ENCODE results near the gene VPS8. TPM values are rescaled to one million over a fixed set of nuclear protein-coding genes. Genes with fewer than 3 reads are reported as not detected.

Gene VPS8
- total RNA-seq, 1 donor from 2014 or later, result 62.9 TPM

GRCh38 chr3:184786280-184786941, 25.6 kb upstream of the VPS8 start:
- Histone ChIP-seq H3K36me3 (no peaks in the 10 kb centered on the region), H3K9me3 (no peaks in the 10 kb centered on the region), H3K4me1 (peaks cover 14% of the 10 kb centered on the region), H3K27me3 (no peaks in the 10 kb centered on the region), H3K27ac (peak overlapping the region; percentile 11), H3K4me3 (no peak overlapping the region)
- ATAC-seq (peak; percentile 87), DNase-seq (no peak)
- TF ChIP-seq CTCF (IDR thresholded peaks at IDR 0.05), result no peak
- intact Hi-C loops (cut with DNase I), result no loop called here

- Histone ChIP-seq H3K36me3 (no peaks in the 10 kb centered on the region), H3K4me1 (peaks cover 14% of the 10 kb centered on the region), H3K9me3 (no peaks in the 10 kb centered on the region), H3K4me3 (no peak overlapping the region), H3K27ac (no peak overlapping the region), H3K27me3 (no peaks in the 10 kb centered on the region)
- no peak for TF ChIP-seq CTCF (IDR thresholded peaks at IDR 0.05)
- no peak for DNase-seq
- intact Hi-C loops (cut with DNase I), result no loop called here
- no peak for ATAC-seq
These were observed 23.2 kb upstream of the VPS8 start for GRCh38 chr3:184788751-184789150.

GRCh38 chr3:184789314-184789998, 22.5 kb upstream of the VPS8 start:
- ATAC-seq, result no peak

GRCh38 chr3:184791171-184791570, 20.8 kb upstream of the VPS8 start:
- Histone ChIP-seq H3K36me3 (no peaks in the 10 kb centered on the region), H3K4me3 (no peak overlapping the region), H3K4me1 (peaks cover 9% of the 10 kb centered on the region), H3K27ac (no peak overlapping the region), H3K27me3 (no peaks in the 10 kb centered on the region), H3K9me3 (no peaks in the 10 kb centered on the region)
- intact Hi-C loops (cut with DNase I), result no loop called here
- DNase-seq (no peak), ATAC-seq (no peak)
- no peak for TF ChIP-seq CTCF (IDR thresholded peaks at IDR 0.05)

More at GRCh38 chr3:184789314-184789998, 22.5 kb upstream of the VPS8 start:
- DNase-seq, result no peak
- no peak for TF ChIP-seq CTCF (IDR thresholded peaks at IDR 0.05)
- Histone ChIP-seq H3K4me1 (peaks cover 14% of the 10 kb centered on the region), H3K4me3 (no peak overlapping the region), H3K36me3 (no peaks in the 10 kb centered on the region), H3K27ac (no peak overlapping the region), H3K9me3 (no peaks in the 10 kb centered on the region), H3K27me3 (no peaks in the 10 kb centered on the region)
- intact Hi-C loops (cut with DNase I), result no loop called here

- TF ChIP-seq CTCF (IDR thresholded peaks at IDR 0.05), result no peak
- H3K27me3 ChIP-seq, result no peaks in the 10 kb centered on the region
- H3K4me1 ChIP-seq, result no peaks in the 10 kb centered on the region
- no peak overlapping the region for H3K4me3 ChIP-seq
- intact Hi-C loops (cut with DNase I), result no loop called here
- no peak for DNase-seq
- no peak overlapping the region for H3K27ac ChIP-seq
- ATAC-seq, result peak; percentile 29
- H3K36me3 ChIP-seq, result no peaks in the 10 kb centered on the region
- no peaks in the 10 kb centered on the region for H3K9me3 ChIP-seq
These were observed 16.3 kb upstream of the VPS8 start for GRCh38 chr3:184795522-184796190.

Data from upper lobe of right lung (tissue), 1 donor.